ENCODE data around the gene ZNF207.
A peak's percentile ranks its signal among the peaks of the same experiment; 100 is the strongest.

DNA sequence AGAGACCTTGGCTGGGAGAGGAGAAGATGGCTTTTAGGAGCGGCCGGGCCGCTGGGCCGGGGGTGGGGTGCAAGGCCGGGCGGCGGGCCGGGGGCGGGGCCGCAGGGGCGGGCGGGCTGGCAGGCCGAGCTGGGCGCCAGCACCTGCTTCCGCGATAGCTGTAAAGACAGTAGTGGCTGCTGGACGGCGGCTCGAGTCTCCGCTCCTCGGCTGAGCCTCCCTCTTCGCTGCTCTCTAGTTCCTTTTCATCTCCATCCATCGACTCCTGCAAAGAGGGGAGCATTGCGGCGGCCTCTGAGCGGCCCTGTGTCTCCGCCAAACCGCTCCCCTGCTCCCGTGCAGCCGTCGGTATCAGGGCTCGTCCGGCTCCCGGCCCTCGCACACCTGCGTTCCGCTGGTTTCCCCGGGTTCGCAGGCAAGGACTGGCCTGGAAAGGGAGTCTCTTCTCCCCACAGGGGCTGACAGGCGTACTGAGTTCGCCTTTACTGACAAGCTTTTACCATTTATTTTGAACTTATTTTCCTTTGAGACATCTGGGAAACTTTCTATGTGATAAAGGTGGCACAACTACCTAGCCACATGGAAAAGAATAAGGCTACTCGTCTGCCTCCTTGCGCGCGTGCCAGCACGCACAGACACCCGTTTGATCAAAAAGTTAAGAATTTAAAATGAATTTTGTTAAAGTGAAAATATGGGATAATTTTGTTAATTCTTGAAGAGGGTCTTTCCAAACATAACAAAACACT is 7.9 kb upstream of the ZNF207 start, which contains the start of gene C17orf75:
- TF ChIP-seq MAX (IDR thresholded peaks at IDR 0.05) = peak; percentile 87
- peak; percentile 58 for TF ChIP-seq EP300 (IDR thresholded peaks at IDR 0.05; ENCODE audit: borderline replicate concordance)
- no peak for TF ChIP-seq EGR1 (IDR thresholded peaks at IDR 0.05)
- TF ChIP-seq CREB1 (IDR thresholded peaks at IDR 0.05; ENCODE audit: low read depth) = no peak

Data from Ishikawa (cell line).